ENCODE results near the gene TOR4A. TPM values are rescaled to one million over a fixed set of nuclear protein-coding genes. Genes with fewer than 3 reads are reported as not detected.

The TOR4A gene
- total and polyA plus RNA-seq, 9 donors, result 0.85 to 16.3 (median 8.2) TPM

GRCh38 chr9:137264067-137264466 lies 13.5 kb upstream of the TOR4A start:
- H3K9me3 ChIP-seq, result no peaks in the 10 kb centered on the region
- peak in 1 of 5 donors; percentile 35 for DNase-seq
- peaks cover 3% of the 10 kb centered on the region for H3K4me1 ChIP-seq (ENCODE audit: insufficient read depth)
- H3K27me3 ChIP-seq, result no peaks in the 10 kb centered on the region
- TF ChIP-seq CTCF (IDR thresholded peaks at IDR 0.05), result no peak
- TF ChIP-seq POLR2A (IDR thresholded peaks at IDR 0.05), result no peak
- no peak for TF ChIP-seq EP300 (IDR thresholded peaks at IDR 0.05)
- intact Hi-C loops (cut with DNase I), result no loop called here
- no peak overlapping the region for H3K27ac ChIP-seq
- no peaks in the 10 kb centered on the region for H3K36me3 ChIP-seq
- no peak overlapping the region for H3K4me3 ChIP-seq
- WGBS, 3 donors, result 91 to 96% (median 92%) methylated on average over 22 of the region's 22 CpGs

- 88 to 89% (median 89%) methylated on average over 28 to 29 of the region's 29 CpGs for WGBS, 3 donors
- intact Hi-C loops (cut with DNase I), result no loop called here
- H3K27me3 ChIP-seq, result no peaks in the 10 kb centered on the region
- TF ChIP-seq CTCF (IDR thresholded peaks at IDR 0.05) (no peak), EP300 (IDR thresholded peaks at IDR 0.05) (no peak), POLR2A (IDR thresholded peaks at IDR 0.05) (no peak)
- no peak overlapping the region for H3K4me3 ChIP-seq
- no peak for DNase-seq
- no peaks in the 10 kb centered on the region for H3K9me3 ChIP-seq
- peaks cover 6% of the 10 kb centered on the region for H3K4me1 ChIP-seq (ENCODE audit: insufficient read depth)
- no peaks in the 10 kb centered on the region for H3K36me3 ChIP-seq
- H3K27ac ChIP-seq, result no peak overlapping the region
These were observed 11.9 kb upstream of the TOR4A start for GRCh38 chr9:137265496-137266161.

- Histone ChIP-seq H3K36me3 (no peaks in the 10 kb centered on the region), H3K9me3 (no peaks in the 10 kb centered on the region), H3K4me1 (ENCODE audit: insufficient read depth) (peaks cover 6% of the 10 kb centered on the region), H3K27ac (no peak overlapping the region), H3K27me3 (no peaks in the 10 kb centered on the region), H3K4me3 (no peak overlapping the region)
- 77 to 81% (median 80%) methylated on average over 15 of the region's 15 CpGs for WGBS, 3 donors
- intact Hi-C loops (cut with DNase I), result no loop called here
- TF ChIP-seq CTCF (IDR thresholded peaks at IDR 0.05) (no peak), POLR2A (IDR thresholded peaks at IDR 0.05) (no peak), EP300 (IDR thresholded peaks at IDR 0.05) (no peak)
- peak in 2 of 5 donors; percentile 12 to 39 for DNase-seq
These were observed 11.4 kb upstream of the TOR4A start for GRCh38 chr9:137266162-137266527.

- H3K4me3 ChIP-seq, result no peak overlapping the region
- intact Hi-C loops (cut with DNase I), result no loop called here
- no peak for DNase-seq
- H3K36me3 ChIP-seq, result no peaks in the 10 kb centered on the region
- 86 to 90% (median 88%) methylated on average over 34 of the region's 34 CpGs for WGBS, 3 donors
- no peak overlapping the region for H3K27ac ChIP-seq
- H3K27me3 ChIP-seq, result no peaks in the 10 kb centered on the region
- TF ChIP-seq EP300 (IDR thresholded peaks at IDR 0.05) (no peak), POLR2A (IDR thresholded peaks at IDR 0.05) (no peak), CTCF (IDR thresholded peaks at IDR 0.05) (no peak)
- H3K4me1 ChIP-seq (ENCODE audit: insufficient read depth), result peaks cover 6% of the 10 kb centered on the region
- no peaks in the 10 kb centered on the region for H3K9me3 ChIP-seq
These were observed 10.7 kb upstream of the TOR4A start for GRCh38 chr9:137266585-137267453.

Data from ovary (tissue), 9 donors.